NCI-H1436 treated with DMSO at 0.1 percent for 48 hours (cell line): ENCODE data around the gene RPL26.
"Not testable (repeated sequence)": the region's sequence is repeated elsewhere in the genome, so short reads cannot be mapped to it uniquely, and the experiment has no call there.

ENCODE experiments used
- DNase-seq: peaks from one replicate; lab custom pipeline; 2025; lab: John Stamatoyannopoulos, UW

Gene RPL26

GRCh38 chr17:8365143-8365542, 17.9 kb downstream of the RPL26 start:
- no peak for DNase-seq

- no peak for DNase-seq
Measured at GRCh38 chr17:8362651-8363332, 20.2 kb downstream of the RPL26 start.

GRCh38 chr17:8360751-8361150, 22.2 kb downstream of the RPL26 start:
- DNase-seq: no peak

- no peak for DNase-seq
Measured at GRCh38 chr17:8360260-8360659, 22.7 kb downstream of the RPL26 start.

GRCh38 chr17:8359769-8360168, 23.2 kb downstream of the RPL26 start:
- no peak for DNase-seq

GRCh38 chr17:8357910-8358309, 25.1 kb downstream of the RPL26 start:
- no peak for DNase-seq

- DNase-seq: no peak
Measured at GRCh38 chr17:8354236-8354635, 28.8 kb downstream of the RPL26 start.

GRCh38 chr17:8353736-8354135, 29.3 kb downstream of the RPL26 start:
- no peak for DNase-seq

- no peak for DNase-seq
Measured at GRCh38 chr17:8350339-8350738, 32.7 kb downstream of the RPL26 start.

GRCh38 chr17:8347001-8347400, 36.0 kb downstream of the RPL26 start:
- not testable (repeated sequence) for DNase-seq

GRCh38 chr17:8345951-8346665, 36.9 kb downstream of the RPL26 start:
- no peak for DNase-seq

GRCh38 chr17:8345052-8345690, 37.8 kb downstream of the RPL26 start:
- no peak for DNase-seq

- no peak for DNase-seq
Measured at GRCh38 chr17:8341456-8341855, 41.5 kb downstream of the RPL26 start.

GRCh38 chr17:8339540-8339939, 43.5 kb downstream of the RPL26 start, which contains the start of gene ODF4:
Gene ODF4 (plus strand): TSS chr17:8339840. CDS start chr17:8340052, 212 bp downstream.
- DNase-seq: no peak

GRCh38 chr17:8338753-8339140, 44.2 kb downstream of the RPL26 start:
- no peak for DNase-seq

GRCh38 chr17:8337802-8338752, 44.9 kb downstream of the RPL26 start:
- no peak for DNase-seq

- DNase-seq: no peak
Measured at GRCh38 chr17:8333281-8333680, 49.7 kb downstream of the RPL26 start.

GRCh38 chr17:8332688-8333087, 50.3 kb downstream of the RPL26 start:
- no peak for DNase-seq

GRCh38 chr17:8332128-8332527, 50.9 kb downstream of the RPL26 start:
- no peak for DNase-seq
